Duodenal mucosa (tissue), 2 donors: Measurements from ENCODE around the gene EXOC6B.

Experiments
- H3K27ac ChIP-seq: one replicate; pipeline ENCODE4 v1.7.0; 2013; ENCODE audit warnings: low read depth, low read length
- H3K27me3 ChIP-seq, 2 donors: one replicate each; pipeline ENCODE4 v1.7.0; 2013; ENCODE audit warnings: low read length in 2 of 2, control low read depth in 1 of 2; ENCODE audit not compliant: insufficient read depth in 2 of 2, control insufficient read depth in 1 of 2
- H3K36me3 ChIP-seq, 2 donors: one replicate each; pipeline ENCODE4 v1.7.0; 2013; ENCODE audit warnings: low read length in 2 of 2, control low read depth in 1 of 2; ENCODE audit not compliant: insufficient read depth in 2 of 2, control insufficient read depth in 1 of 2
- H3K4me1 ChIP-seq, 2 donors: one replicate each; pipeline ENCODE4 v1.7.0; 2013; ENCODE audit warnings: low read length in 2 of 2, control low read depth in 1 of 2; ENCODE audit not compliant: insufficient read depth in 2 of 2, control insufficient read depth in 1 of 2
- H3K4me3 ChIP-seq, 2 donors: one replicate each; pipeline ENCODE4 v1.7.0; 2013; ENCODE audit warnings: low read length in 2 of 2, low read depth in 1 of 2
- H3K9ac ChIP-seq, 2 donors: one replicate each; pipeline ENCODE4 v1.7.0; 2013; ENCODE audit warnings: low read length in 2 of 2, low read depth in 1 of 2
- H3K9me3 ChIP-seq, 2 donors: one replicate each; pipeline ENCODE4 v1.7.0; 2013; ENCODE audit warnings: low read length in 2 of 2, control low read depth in 1 of 2; ENCODE audit not compliant: control insufficient read depth in 1 of 2

EXOC6B gene

GRCh38 chr2:72236445-72237067, 589.3 kb downstream of the EXOC6B start:
- H3K4me3 ChIP-seq, result no peak overlapping the region
- no peaks in the 10 kb centered on the region for H3K9me3 ChIP-seq
- H3K27ac ChIP-seq, result no peak overlapping the region
- H3K27me3 ChIP-seq, result no peaks in the 10 kb centered on the region
- no peaks in the 10 kb centered on the region for H3K4me1 ChIP-seq
- no peaks in the 10 kb centered on the region for H3K36me3 ChIP-seq
- no peak overlapping the region for H3K9ac ChIP-seq

DNA sequence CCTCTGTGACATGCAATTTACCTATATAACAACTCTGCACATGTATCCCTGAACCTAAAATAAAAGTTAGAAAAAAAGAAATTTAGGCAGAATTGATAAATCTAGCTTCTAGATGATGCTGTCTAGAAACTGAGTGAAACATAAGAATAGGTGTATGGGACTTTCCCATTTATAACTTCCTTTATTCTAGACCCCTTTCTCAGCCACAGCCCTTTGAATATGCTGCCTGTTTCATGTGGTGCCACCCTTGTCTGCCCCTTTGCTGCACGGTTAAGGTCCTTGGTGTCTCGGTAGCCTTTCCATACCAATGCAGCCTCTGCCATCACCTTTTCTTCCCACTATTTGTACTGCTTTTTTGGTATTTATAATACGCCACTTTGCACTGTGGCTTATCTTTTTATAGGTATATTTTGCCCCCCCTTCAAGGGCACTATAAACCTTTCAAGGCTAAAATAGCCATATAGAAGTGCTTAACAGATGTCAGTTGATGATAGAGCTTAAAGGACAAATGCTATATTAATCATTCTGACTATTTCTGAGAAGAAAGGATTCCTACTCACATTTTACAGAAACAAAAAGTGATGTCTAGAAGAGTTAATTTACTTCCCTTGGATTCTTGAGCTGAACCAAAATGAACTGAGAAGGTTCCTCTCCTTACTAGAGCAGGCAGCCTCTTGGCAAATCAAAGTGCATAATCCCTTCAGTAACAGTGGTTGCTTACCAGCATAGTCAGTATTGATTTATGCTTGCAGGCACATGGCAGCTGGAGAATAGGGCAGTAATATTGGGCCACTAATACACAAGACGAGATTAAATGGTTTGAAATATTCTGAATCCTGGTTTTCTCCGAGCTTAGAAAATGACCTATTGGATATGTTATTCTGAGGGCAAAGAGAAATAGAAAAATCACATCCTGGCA, 590.1 kb downstream of the EXOC6B start:
- Histone ChIP-seq H3K36me3 (no peaks in the 10 kb centered on the region), H3K27ac (no peak overlapping the region), H3K27me3 (no peaks in the 10 kb centered on the region), H3K9me3 (no peaks in the 10 kb centered on the region), H3K4me3 (no peak overlapping the region), H3K9ac (no peak overlapping the region), H3K4me1 (no peaks in the 10 kb centered on the region)

GRCh38 chr2:72233211-72233610, 592.6 kb downstream of the EXOC6B start:
- Histone ChIP-seq H3K9me3 (no peaks in the 10 kb centered on the region), H3K36me3 (no peaks in the 10 kb centered on the region), H3K9ac (no peak overlapping the region), H3K4me3 (no peak overlapping the region), H3K27me3 (no peaks in the 10 kb centered on the region), H3K27ac (no peak overlapping the region), H3K4me1 (no peaks in the 10 kb centered on the region)

GRCh38 chr2:72222829-72223564, 602.8 kb downstream of the EXOC6B start:
- H3K27me3 ChIP-seq, result no peaks in the 10 kb centered on the region
- H3K4me3 ChIP-seq, result no peak overlapping the region
- no peaks in the 10 kb centered on the region for H3K4me1 ChIP-seq
- no peak overlapping the region for H3K9ac ChIP-seq
- no peaks in the 10 kb centered on the region for H3K36me3 ChIP-seq
- no peak overlapping the region for H3K27ac ChIP-seq
- no peaks in the 10 kb centered on the region for H3K9me3 ChIP-seq

- Histone ChIP-seq H3K27me3 (no peaks in the 10 kb centered on the region), H3K9ac (no peak overlapping the region), H3K9me3 (no peaks in the 10 kb centered on the region), H3K4me3 (no peak overlapping the region), H3K36me3 (no peaks in the 10 kb centered on the region), H3K4me1 (no peaks in the 10 kb centered on the region), H3K27ac (no peak overlapping the region)
Measured at GRCh38 chr2:72220170-72220569, 605.7 kb downstream of the EXOC6B start.

GRCh38 chr2:72214429-72215143, 611.2 kb downstream of the EXOC6B start:
- H3K9me3 ChIP-seq, result no peaks in the 10 kb centered on the region
- H3K4me3 ChIP-seq, result no peak overlapping the region
- H3K4me1 ChIP-seq, result peaks cover 16 to 24% of the 10 kb centered on the region in 2 donors
- no peak overlapping the region for H3K9ac ChIP-seq
- H3K27me3 ChIP-seq, result no peaks in the 10 kb centered on the region
- no peaks in the 10 kb centered on the region for H3K36me3 ChIP-seq
- no peak overlapping the region for H3K27ac ChIP-seq

- Histone ChIP-seq H3K27me3 (no peaks in the 10 kb centered on the region), H3K4me3 (no peak overlapping the region), H3K36me3 (no peaks in the 10 kb centered on the region), H3K27ac (no peak overlapping the region), H3K9me3 (no peaks in the 10 kb centered on the region), H3K9ac (no peak overlapping the region), H3K4me1 (peaks cover 16 to 24% of the 10 kb centered on the region in 2 donors)
Measured at GRCh38 chr2:72212486-72212855, 613.4 kb downstream of the EXOC6B start.

- Histone ChIP-seq H3K4me1 (peaks cover 16 to 24% of the 10 kb centered on the region in 2 donors), H3K27ac (no peak overlapping the region)
Measured at GRCh38 chr2:72211777-72212485, 613.9 kb downstream of the EXOC6B start.

DNA sequence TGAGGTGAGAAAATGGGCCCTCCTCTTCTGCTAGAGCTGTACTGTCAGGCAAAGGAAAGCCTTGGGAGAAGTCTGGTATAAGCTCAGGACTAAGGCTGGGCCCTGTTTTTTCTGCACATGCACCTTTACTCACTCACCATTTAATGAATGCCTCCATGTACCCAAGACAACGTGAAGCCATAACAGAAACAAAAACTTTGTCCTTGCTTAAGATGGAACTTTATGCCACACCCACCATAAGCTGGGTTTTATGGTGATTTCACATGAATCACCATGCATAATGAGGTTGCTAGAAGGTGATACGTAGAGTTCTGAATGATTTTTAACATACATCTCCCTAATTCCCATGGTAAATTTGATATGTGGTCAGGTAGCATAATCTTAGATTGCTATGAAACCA, 614.5 kb downstream of the EXOC6B start:
- no peak overlapping the region for H3K4me3 ChIP-seq
- H3K9ac ChIP-seq, result no peak overlapping the region
- peaks cover 16 to 26% of the 10 kb centered on the region in 2 donors for H3K4me1 ChIP-seq
- no peaks in the 10 kb centered on the region for H3K27me3 ChIP-seq
- no peaks in the 10 kb centered on the region for H3K9me3 ChIP-seq
- H3K36me3 ChIP-seq, result no peaks in the 10 kb centered on the region
- H3K27ac ChIP-seq, result no peak overlapping the region

More at GRCh38 chr2:72211777-72212485, 613.9 kb downstream of the EXOC6B start:
- Histone ChIP-seq H3K36me3 (no peaks in the 10 kb centered on the region), H3K4me3 (peak overlapping the region in 1 of 2 donors; percentile 23), H3K9ac (no peak overlapping the region), H3K9me3 (no peaks in the 10 kb centered on the region), H3K27me3 (no peaks in the 10 kb centered on the region)
